ELR (cell line): ENCODE measurements around the gene NSFL1C.
A peak's percentile ranks its signal among the peaks of the same experiment; 100 is the strongest.

ENCODE experiments used
- DNase-seq: peaks from one replicate; pipeline ENCODE4 v3.0.0-alpha.2; 2015; ENCODE audit warnings: low read depth

Gene NSFL1C

GRCh38 chr20:1484438-1485116, 17.9 kb upstream of the NSFL1C start:
- DNase-seq = peak; percentile 72

- no peak for DNase-seq
Observed at GRCh38 chr20:1479831-1480595, 13.4 kb upstream of the NSFL1C start.

GRCh38 chr20:1478566-1478965, 11.9 kb upstream of the NSFL1C start:
- DNase-seq = peak; percentile 84

- no peak for DNase-seq
Observed at GRCh38 chr20:1477896-1478490, 11.3 kb upstream of the NSFL1C start.

GRCh38 chr20:1474817-1475603, 8.4 kb upstream of the NSFL1C start:
- peak; percentile 13 for DNase-seq

- DNase-seq = no peak
Observed at GRCh38 chr20:1474325-1474724, 7.7 kb upstream of the NSFL1C start.

- no peak for DNase-seq
Observed at GRCh38 chr20:1473246-1474220, 6.9 kb upstream of the NSFL1C start.

- DNase-seq = no peak
Observed at GRCh38 chr20:1472556-1473245, 6.1 kb upstream of the NSFL1C start.

- DNase-seq = no peak
Observed at GRCh38 chr20:1471242-1471641, 4.6 kb upstream of the NSFL1C start.

- DNase-seq = peak; percentile 98
Observed at GRCh38 chr20:1469925-1470571, 3.4 kb upstream of the NSFL1C start.

- no peak for DNase-seq
Observed at GRCh38 chr20:1469306-1469905, 2.8 kb upstream of the NSFL1C start.

- DNase-seq = no peak
Observed at GRCh38 chr20:1468117-1468624, 1.5 kb upstream of the NSFL1C start.

GRCh38 chr20:1467355-1468116, 887 bp upstream of the NSFL1C start:
- no peak for DNase-seq

- DNase-seq = no peak
Observed at GRCh38 chr20:1467082-1467354, 369 bp upstream of the NSFL1C start.

- peak; percentile 46 for DNase-seq
Observed at GRCh38 chr20:1465470-1466210, 1.0 kb downstream of the NSFL1C start.

- peak; percentile 45 for DNase-seq
Observed at GRCh38 chr20:1463971-1464570, 2.6 kb downstream of the NSFL1C start.

GRCh38 chr20:1462834-1463233, 3.8 kb downstream of the NSFL1C start:
- no peak for DNase-seq

GRCh38 chr20:1462001-1462400, 4.6 kb downstream of the NSFL1C start:
- no peak for DNase-seq
